ENCODE measurements around the gene FAM241A.

Gene FAM241A

DNA sequence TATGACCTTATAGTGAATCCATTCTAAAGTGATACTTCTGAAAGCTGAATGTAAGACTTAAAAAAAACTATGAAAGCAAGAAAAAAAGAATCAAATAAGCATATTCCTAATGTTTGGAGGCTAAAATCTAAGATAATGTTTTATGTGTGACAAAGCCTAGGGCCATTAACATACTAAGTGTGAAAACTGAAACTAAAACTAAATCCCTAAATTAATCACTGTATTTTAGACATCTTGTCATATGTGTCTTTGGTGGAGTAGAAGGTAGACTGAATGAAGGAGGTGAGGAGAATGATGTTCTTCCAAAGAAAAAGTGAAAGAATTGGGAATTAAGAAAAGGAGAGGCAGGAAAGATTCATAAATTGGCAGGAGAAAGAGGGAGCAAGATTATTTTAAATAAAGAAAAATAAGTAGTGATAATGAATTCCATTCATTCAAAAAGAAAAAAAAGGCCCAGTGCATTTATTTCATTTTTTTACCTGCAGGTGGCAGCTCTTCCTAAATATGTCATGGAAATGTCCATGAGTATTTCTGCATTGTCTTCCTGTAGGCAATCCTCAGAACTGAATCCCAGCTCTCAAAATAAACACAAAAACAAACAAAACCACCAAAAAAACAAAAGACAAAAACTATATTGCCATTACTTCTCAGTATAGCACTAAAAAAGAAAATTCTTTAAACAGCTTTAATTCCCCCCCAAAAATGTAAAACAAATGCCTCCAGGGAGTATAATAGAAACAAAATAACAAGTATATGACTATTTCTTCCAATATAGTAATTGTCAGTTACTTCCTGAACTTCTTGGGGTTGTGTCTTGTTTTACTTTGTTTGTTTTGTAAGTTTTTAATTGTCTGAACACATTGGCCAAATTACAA lies 69.4 kb downstream of the FAM241A start:
- TF ChIP-seq, protein P1, sequence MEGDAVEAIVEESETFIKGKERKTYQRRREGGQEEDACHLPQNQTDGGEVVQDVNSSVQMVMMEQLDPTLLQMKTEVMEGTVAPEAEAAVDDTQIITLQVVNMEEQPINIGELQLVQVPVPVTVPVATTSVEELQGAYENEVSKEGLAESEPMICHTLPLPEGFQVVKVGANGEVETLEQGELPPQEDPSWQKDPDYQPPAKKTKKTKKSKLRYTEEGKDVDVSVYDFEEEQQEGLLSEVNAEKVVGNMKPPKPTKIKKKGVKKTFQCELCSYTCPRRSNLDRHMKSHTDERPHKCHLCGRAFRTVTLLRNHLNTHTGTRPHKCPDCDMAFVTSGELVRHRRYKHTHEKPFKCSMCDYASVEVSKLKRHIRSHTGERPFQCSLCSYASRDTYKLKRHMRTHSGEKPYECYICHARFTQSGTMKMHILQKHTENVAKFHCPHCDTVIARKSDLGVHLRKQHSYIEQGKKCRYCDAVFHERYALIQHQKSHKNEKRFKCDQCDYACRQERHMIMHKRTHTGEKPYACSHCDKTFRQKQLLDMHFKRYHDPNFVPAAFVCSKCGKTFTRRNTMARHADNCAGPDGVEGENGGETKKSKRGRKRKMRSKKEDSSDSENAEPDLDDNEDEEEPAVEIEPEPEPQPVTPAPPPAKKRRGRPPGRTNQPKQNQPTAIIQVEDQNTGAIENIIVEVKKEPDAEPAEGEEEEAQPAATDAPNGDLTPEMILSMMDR (conservative IDR thresholded peaks at IDR 0.05; ENCODE audit: low read length) = peak; percentile 49
- DNase-seq (ENCODE audit: low read depth) = peak; percentile 31
- H3K4me3 ChIP-seq (ENCODE audit: low read length) = no peak overlapping the region

DNA sequence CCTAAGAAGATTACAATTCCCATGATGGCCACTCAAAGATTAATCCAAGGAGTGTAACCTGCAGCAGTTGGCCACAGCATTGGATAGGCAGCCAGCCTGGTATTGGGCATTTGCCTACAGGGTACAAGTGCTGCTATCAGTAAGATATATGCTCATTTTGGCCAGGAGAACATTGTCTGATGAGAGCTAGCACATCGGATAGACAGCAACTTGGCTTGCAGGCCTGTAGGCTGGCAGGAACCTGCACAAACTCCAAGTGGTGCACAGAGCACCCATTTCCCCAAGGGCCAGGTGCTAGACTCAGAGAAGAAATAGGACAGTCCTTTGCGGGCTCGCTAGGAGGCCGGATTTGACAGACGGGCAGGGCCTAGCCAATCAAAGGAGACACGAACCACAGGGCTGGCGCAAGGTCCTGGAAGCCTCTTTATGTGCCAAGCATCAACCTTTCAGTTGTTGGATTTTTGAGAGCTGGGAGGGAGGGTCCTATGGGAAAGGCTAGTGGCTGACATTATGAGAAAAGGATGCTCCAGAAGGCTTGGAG lies 74.6 kb downstream of the FAM241A start:
- no peak for DNase-seq (ENCODE audit: low read depth)
- no peak overlapping the region for H3K4me3 ChIP-seq (ENCODE audit: low read length)
- TF ChIP-seq, protein P1 (conservative IDR thresholded peaks at IDR 0.05; ENCODE audit: low read length) = no peak

DNA sequence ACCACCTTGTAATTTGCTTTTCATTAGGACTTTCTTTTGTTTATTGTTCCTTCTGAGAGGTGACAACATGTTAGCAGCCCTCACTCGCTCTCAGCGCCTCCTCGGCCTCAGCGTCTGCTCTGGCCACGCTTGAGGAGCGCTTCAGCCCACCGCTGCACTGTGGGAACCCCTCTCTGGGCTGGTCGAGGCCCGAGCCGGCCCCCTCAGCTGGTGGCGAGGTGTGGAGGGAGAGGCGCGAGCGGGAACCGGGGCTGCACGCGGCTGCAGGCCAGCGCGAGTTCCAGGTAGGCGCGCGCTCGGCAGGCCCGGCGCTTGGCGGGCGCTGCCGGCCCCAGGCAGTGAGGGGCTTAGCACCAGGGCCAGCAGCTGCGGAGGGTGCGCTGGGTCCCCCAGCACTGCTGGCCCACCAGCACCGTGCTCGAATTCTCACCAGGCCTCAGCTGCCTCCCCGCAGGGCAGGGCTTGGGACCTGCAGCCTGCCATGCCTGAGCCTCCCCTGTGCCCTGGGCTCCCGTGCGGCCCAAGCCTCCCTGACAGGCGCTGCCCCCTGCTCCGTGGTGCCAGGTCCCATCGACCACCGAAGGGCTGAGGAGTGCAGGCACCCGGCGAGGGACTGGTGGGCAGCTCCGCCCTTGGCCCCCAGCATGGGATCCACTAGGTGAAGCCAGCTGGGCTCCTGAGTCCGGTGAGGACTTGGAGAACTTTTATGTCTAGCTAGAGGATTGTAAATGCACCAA lies 77.1 kb downstream of the FAM241A start:
- H3K4me3 ChIP-seq (ENCODE audit: low read length) = no peak overlapping the region
- TF ChIP-seq, protein P1 (conservative IDR thresholded peaks at IDR 0.05; ENCODE audit: low read length) = no peak
- DNase-seq (ENCODE audit: low read depth) = no peak

DNA sequence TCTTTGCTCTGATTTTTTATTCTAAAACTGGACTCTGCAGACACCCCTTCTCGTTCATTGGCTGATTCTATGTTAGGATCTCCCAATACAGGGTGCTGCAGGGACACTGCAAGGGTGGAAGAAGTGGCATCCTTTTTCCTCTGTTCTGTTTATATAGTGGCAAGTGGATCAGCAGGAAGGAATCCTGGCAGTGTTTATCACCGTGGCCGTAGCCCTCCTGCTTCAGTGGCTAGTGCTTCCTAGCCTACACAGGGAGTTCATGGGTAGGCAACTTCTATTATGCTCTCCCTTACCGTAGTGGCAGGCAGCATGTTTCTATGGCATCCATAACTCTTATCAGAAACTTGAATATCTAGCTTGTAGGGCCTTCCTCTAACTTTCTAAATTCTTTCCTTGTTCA lies 79.9 kb downstream of the FAM241A start:
- no peak overlapping the region for H3K4me3 ChIP-seq (ENCODE audit: low read length)
- DNase-seq (ENCODE audit: low read depth) = no peak
- TF ChIP-seq, protein P1 (conservative IDR thresholded peaks at IDR 0.05; ENCODE audit: low read length) = no peak

DNA sequence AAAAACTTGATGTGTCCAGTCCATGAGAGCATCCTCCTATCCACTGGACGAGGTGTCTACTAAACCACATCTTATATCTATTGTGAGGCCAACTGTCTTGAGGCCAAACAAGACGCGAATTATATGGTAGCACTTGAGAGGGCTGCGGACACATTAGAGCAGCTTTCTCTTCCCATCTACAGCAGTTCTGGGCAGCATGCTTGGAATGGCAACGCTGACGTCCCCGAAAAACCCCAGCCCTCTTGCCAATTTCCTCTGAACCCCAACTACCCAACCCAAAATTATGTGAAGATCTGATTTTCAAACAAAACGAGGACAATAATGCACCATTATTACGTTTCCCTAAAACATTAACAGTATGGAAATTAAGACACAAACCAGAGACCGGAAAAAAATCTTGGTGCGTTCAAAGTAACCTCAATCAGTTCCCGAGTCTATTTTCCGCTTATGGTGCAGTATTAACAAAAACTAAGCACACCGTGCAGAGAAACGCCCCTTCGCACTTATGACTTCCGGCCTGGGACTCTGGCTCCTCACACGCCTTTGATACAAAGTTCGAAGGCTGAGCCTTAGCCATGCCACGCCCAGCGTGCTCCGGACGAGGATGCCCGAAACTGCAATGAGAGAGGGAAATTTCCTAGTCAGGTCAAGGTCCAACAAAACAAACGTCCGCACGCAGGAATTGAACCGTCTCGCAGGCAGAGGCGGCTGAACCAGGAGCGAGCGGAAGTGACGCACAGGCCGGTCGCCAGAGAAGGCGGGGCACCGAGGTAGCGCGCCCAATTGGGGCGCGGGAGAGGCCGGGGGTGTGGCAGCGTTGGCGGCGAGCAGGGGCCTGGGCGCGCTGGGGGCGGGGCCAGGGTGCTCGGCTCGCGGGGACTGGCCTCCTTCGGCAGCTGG lies 85.9 kb downstream of the FAM241A start:
- DNase-seq (ENCODE audit: low read depth) = peak; percentile 95
- TF ChIP-seq, protein P1 (conservative IDR thresholded peaks at IDR 0.05; ENCODE audit: low read length) = no peak
- peak overlapping the region; percentile 85 for H3K4me3 ChIP-seq (ENCODE audit: low read length)

DNA sequence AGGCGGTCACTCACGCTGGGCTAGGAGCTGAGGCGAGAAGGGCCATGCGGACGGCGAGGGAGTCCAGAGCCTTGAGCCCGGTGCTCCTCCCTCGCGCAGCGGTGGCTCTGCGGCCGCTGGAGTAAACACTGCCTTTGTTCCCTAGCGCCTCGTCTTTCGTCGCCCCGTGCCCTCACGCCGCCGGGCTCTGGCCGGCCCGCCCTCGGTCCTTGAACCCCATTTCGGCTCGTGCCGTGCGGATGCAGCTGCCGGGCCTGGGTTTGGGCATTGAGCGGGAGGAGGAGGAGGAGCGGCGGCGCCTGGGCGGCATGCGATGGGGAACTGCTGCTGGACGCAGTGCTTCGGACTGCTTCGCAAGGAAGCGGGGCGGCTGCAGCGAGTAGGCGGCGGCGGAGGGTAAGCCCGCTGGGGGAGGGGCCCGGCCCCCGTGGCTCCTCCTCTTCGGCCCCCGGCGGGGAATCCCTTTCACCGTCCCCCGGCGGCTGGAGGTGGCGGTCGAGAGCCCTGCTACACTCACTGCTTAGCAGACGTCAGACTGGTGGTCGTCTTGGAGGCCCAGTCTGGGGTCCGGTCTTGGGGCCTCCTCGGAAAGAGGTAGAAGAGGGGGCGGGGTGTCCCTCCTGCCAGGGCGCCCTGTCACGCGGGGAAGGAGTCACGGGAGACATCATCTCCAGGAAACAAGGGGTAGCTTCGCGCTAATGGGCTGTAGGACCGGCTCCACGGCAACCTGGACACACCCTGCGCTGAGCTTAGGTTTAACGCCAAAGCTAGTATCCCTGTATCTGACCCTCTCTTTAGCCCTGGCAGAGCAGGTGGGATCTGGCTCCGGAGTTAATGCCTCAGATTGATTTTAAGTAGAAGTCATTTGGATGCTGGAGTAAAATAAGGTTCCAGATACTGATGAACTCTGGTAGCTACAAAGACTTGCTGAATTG lies 86.8 kb downstream of the FAM241A start, which contains the start of gene AP1AR:
Gene AP1AR (plus strand): TSS at position 9 of the 935 bp plus-strand sequence. CDS start 305 bp downstream, at position 314.
- DNase-seq (ENCODE audit: low read depth) = peak; percentile 63
- peak within 1 kb of the TSS; percentile 85 for H3K4me3 ChIP-seq (ENCODE audit: low read length)
- TF ChIP-seq, protein P1 (conservative IDR thresholded peaks at IDR 0.05; ENCODE audit: low read length) = peak; percentile 39
